ENCODE results near the gene KDR. TPM values are rescaled to one million over a fixed set of nuclear protein-coding genes. Genes with fewer than 3 reads are reported as not detected.

Gene KDR
- total RNA-seq, 1 donor from 2014 or later, result 4.2 TPM

- peak; percentile 11 for ATAC-seq
These were observed 47.8 kb downstream of the KDR start for GRCh38 chr4:55077577-55077976.

- ATAC-seq, result no peak
These were observed 49.3 kb downstream of the KDR start for GRCh38 chr4:55075823-55076716.

GRCh38 chr4:55075376-55075775, 50.0 kb downstream of the KDR start:
- ATAC-seq, result no peak

GRCh38 chr4:55074386-55074785, 51.0 kb downstream of the KDR start:
- ATAC-seq, result no peak

GRCh38 chr4:55071951-55072350, 53.4 kb downstream of the KDR start:
- peak; percentile 55 for ATAC-seq

- peak; percentile 69 for ATAC-seq
These were observed 56.1 kb downstream of the KDR start for GRCh38 chr4:55069248-55069647.

- ATAC-seq, result no peak
These were observed 56.9 kb downstream of the KDR start for GRCh38 chr4:55068522-55068921.

- no peak for ATAC-seq
These were observed 59.4 kb downstream of the KDR start for GRCh38 chr4:55066018-55066417.

- ATAC-seq, result no peak
These were observed 69.9 kb downstream of the KDR start for GRCh38 chr4:55055529-55055928.

- no peak for ATAC-seq
These were observed 73.9 kb downstream of the KDR start for GRCh38 chr4:55051532-55051931.

GRCh38 chr4:55050418-55050950, 74.9 kb downstream of the KDR start:
- ATAC-seq, result no peak

GRCh38 chr4:55038176-55038890, 87.1 kb downstream of the KDR start:
- ATAC-seq, result no peak

GRCh38 chr4:55037728-55038127, 87.7 kb downstream of the KDR start:
- no peak for ATAC-seq

GRCh38 chr4:55036405-55036804, 89.0 kb downstream of the KDR start:
- ATAC-seq, result peak; percentile 25

GRCh38 chr4:55035892-55036291, 89.5 kb downstream of the KDR start:
- no peak for ATAC-seq

- no peak for ATAC-seq
These were observed 92.1 kb downstream of the KDR start for GRCh38 chr4:55033296-55033695.

GRCh38 chr4:55032788-55033187, 92.6 kb downstream of the KDR start:
- no peak for ATAC-seq

- no peak for ATAC-seq
These were observed 93.2 kb downstream of the KDR start for GRCh38 chr4:55032179-55032578.

GRCh38 chr4:55031158-55031557, 94.2 kb downstream of the KDR start:
- peak; percentile 78 for ATAC-seq

- ATAC-seq, result peak; percentile 62
These were observed 94.8 kb downstream of the KDR start for GRCh38 chr4:55030589-55030988.

- ATAC-seq, result no peak
These were observed 95.4 kb downstream of the KDR start for GRCh38 chr4:55029821-55030503.

GRCh38 chr4:55029321-55029720, 96.1 kb downstream of the KDR start:
- no peak for ATAC-seq

Measured in esophagus mucosa (tissue), 1 donor.